Stimulated activated CD4-positive, alpha-beta T cell treated with anti-CD3 and anti-CD28 coated beads, Interleukin-2, amount 100 ng/mL, for 24 hours (primary cell): ENCODE measurements around the gene LINC01488.

Source experiments
- DNase-seq, 2 donors: peaks; one replicate each; pipeline ENCODE4 v3.0.0-alpha.2; 2020

The LINC01488 gene

DNA sequence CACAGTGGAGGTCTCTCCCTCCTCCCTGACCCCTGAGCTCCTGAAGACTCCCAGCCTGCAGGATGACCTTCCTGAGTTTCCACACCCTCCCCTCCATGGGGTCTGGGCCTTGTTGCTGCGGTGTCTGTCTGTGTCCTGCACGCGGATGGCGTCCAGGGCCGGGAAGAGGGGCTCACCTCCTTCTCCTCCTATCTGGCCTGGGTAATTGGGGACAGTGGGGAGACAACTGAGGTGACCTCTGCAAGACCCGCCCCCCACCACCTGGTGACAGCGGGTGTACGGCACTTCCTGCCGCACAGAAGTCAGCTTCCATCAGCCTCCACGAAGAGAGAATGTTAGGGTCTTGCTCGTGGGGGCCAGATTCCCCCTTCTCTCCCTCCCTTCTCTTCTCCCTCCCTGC lies 31.7 kb downstream of the LINC01488 start:
- DNase-seq: no peak

DNA sequence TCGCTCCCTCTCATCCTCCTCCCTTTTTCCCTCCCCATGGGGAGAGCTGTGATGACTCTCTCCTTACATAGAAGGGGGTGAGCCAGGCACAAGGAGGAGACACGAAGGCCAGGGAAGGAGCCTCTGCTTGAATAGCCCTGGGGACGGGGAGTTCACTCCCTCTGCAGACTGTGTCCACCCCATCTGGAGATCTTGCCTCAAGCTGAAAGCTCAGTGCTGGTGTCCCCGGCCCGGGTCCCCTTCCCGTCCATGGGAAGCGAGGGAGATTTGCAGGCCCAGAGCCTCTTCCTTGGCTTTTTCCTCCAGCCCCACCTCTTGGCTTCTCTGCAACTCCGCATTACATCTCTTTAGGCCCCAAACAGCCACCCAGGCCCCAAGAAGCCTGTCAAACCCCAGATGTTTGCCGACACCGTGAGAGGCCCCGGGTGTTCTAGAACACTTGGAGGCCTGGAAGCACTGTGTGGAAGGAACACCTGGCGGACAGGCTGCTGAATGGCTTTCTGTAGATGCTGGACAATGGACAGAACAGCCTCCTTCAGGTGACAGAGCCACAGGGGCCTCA lies 32.3 kb downstream of the LINC01488 start:
- DNase-seq: no peak

DNA sequence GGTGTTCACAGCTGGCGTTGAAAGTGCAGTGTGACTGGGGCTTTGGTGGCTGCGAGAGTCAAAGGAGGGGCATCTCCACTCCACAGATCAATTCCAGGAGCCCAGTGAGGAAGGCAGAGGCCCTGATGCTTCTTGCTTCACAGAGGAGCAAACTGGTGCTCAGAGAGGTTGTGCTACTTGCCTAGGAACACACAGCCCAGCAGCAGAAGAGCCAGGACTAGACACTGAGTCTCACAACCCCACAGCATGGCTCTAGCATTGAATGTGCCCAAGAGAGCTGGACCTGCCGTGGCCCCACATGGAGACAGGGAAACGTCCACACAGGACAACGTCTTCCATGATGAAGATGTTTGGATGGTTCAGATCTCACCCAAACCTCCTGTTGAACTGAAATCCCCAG lies 33.3 kb downstream of the LINC01488 start:
- no peak for DNase-seq

- no peak for DNase-seq
These were observed 34.1 kb downstream of the LINC01488 start for GRCh38 chr11:69515271-69516245.

GRCh38 chr11:69516526-69516925 lies 35.1 kb downstream of the LINC01488 start:
- DNase-seq: no peak

GRCh38 chr11:69518081-69518950 lies 36.9 kb downstream of the LINC01488 start:
- no peak for DNase-seq

DNA sequence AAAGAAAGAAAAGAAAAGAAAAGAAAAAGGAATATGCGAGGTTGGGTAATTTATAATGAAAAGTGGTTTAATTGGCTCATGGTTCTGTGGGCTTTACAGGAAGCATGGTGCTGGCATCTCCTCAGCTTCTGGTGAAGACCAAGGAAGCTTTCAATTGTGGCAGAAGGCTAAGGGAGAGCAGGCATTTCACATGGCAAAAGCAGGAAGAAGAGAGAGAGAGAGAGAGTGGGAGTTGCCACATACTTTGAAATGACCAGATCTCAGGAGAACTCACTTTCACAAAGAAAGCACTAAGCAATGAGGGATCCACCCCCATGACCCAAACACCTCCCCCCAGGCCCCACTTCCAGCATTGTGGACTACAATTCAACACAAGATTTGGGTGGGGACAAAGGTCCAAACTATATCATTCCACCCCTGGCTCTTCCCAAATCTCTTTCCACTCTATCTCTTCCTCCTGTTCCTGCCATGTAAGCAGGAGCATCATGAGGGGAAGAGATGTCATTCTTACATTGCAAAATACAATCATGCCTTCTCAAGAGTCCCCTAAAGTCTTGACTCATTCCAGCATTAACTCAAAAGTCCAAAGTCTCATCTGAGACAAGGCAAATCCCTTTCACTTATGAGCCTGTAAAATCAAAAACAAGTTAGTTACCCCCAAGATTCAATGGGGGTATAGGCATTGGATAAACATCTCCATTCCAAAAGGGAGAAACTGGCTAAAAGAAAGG lies 38.9 kb downstream of the LINC01488 start:
- DNase-seq: no peak

DNA sequence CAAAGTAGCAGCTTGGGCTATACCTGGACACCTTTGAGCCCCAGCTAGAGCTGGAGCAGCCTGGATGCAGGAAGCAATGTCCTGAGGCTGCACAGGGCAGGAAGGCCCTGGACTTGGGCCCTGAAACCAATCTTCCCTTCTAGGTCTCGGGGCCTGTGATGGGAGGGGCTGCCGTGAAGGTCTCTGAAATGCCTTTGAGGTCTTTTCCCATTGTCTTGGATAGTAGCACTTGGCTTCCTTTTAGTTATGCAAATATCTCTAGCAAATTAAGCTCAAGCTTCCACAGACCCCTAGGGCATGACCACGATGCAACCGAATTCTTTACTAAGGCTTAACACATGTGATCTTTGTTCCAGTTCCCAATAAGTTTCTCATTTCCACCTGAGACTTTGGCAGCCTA lies 40.0 kb downstream of the LINC01488 start:
- no peak for DNase-seq

- DNase-seq: no peak
These were observed 42.0 kb downstream of the LINC01488 start for GRCh38 chr11:69523453-69523852.

- no peak for DNase-seq
These were observed 42.9 kb downstream of the LINC01488 start for GRCh38 chr11:69524291-69524882.

DNA sequence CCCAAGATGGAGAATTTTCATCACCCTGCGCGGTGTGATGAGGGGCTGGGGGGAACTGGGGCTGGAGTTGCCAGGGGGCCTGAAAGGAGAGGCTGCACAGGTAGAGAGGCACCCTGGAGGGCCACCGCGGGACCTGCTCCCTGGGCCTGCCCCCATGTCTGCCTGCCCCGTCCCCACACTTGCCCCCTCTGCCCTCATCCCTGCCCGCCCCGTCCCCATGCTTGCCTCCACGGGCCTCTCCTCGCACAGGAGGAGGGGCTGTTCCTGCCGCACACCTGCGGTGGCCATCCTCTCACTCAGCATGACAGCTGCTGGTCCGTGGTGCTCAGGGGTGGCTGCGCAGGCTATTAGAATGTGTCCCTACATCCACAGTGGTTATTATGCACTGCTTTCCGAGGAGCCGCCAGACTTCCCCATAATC lies 43.5 kb downstream of the LINC01488 start:
- no peak for DNase-seq

DNA sequence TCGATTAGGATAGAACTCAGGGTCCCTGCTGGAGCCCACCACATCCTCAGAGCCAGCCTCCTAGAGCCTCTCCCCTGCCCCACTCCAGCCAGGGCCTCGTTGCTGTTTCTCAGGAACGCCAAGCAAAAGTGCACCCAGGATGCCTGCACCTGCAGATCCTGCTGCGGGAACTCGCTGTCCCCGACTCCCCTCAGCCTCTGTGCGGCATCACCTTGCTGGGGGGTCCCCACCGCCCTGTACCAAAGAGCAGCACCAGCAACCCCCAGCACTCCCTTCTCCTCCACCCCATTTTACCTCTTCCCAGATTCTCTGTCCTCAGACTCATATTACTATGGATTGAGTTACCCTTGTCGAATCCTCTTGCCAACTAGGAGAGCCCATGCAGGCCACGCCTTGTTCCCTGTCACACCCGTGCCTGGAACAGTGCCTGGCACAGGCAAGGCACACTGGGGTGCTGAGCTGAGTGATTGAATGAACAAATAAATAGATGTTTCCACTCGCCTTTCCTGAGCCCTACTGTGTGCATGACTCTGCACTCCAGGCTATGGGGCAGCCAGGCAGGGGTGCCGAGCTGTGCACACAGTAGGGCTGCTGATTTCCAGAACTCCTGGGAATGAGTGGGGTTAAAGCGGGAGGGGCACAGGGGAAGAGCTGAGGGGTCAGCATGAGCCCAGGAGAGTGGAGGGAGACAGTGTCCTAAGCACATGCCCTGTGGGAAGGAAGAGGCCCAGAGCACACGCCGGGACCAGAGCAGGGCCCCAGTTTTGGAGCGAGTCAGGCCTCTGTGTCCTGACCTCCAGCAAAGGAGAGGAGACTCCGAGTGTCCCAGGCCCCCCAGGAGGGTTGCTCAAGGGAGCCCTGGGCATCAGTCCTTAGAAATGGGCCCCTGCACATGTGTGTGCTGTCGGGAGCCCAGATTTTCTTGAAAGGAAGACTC lies 44.3 kb downstream of the LINC01488 start:
- DNase-seq: no peak

DNA sequence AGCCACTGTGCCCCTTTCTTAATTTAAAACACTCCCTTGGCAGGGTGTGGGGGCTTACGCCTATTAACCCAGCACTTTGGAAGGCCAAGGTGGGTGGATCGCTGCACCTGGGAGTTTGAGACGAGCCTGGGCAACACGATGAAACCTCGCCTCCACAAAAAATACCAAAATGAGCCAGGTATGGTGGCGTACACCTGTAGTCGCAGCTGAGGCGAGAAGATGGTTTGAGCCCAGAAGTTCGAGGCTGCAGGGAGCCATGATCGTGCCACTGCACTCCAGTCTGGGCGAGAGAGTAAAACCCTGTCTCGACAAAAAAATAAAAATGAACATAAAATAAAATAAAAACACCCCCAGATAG lies 45.0 kb downstream of the LINC01488 start:
- no peak for DNase-seq

DNA sequence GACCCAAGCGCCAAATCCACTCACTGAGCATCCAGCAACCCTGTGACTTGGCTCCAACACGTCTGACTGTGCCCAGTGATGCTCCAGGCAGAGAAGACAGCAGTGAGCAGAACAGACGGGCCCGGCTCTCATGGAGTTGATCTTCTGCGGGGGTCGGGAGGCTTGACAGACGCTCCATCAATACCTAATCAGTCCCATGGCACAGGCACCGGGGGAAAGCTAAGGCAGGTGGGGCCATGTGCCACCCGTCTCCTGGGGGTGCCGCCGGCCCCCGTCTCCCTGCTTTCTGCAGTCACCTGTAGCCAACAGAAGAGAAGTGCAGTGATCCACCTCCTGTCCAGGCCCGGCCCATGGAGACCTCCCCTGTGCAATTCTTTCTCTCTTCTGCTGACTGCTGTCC lies 47.5 kb downstream of the LINC01488 start:
- DNase-seq: no peak

- DNase-seq: no peak
These were observed 49.0 kb downstream of the LINC01488 start for GRCh38 chr11:69530278-69531070.

DNA sequence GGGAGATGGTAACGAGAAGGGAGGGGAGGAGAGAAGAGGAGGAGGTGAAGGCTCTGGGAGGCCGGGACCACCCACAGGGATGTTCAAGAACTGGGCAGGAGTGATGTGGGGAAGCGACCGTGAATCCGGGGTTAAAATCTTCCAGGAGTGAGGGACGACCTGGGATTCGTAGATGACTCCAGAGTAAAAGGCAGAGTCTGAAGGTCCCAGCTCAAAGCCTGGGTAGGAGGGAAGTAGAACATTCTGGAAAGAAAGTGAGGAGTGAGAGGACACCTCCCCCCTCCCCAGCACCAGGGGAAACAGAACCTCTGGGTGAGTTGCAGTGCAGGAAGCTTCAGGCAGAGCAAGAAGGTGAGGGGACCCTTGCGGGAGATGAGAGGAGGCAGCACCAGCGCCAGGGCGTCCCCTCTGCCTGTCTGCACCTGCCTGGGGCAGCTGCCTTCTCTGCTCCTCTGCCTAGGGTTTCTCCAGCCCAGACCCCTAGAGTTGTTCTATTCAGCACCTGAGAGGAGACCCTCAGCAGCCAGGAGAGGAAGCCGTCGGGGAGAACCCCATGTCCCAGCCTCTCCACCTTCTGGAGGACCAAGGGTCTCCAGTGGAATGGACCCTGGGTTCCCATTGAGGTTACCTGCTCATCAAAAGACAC lies 49.7 kb downstream of the LINC01488 start:
- no peak for DNase-seq

- DNase-seq: no peak
These were observed 50.2 kb downstream of the LINC01488 start for GRCh38 chr11:69531717-69532088.

- DNase-seq: no peak
These were observed 52.1 kb downstream of the LINC01488 start for GRCh38 chr11:69533296-69534165.

DNA sequence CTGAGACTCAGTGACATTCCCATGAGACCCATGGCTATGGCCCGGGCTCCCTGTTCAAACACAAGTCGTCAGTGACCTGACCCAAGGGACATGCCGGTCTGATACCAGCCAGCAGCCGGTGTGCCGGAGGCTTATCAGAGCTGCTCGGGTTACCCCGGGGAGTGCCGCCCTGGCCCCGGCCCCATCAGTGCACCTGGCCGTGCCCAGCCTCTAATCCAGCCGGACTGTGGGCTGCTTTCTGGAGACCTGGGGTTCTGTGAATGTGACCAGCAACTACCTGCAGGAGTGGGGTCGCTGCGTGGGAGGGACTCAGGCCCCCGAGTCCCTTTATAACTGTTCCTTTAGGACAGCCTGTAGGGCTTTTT lies 52.7 kb downstream of the LINC01488 start:
- DNase-seq: no peak
